Stimulated activated CD4-positive, alpha-beta T cell treated with anti-CD3 and anti-CD28 coated beads, Interleukin-2, amount 100 ng/mL, for 48 hours (primary cell): ENCODE data around the gene RIF1.

Experiments
- DNase-seq, 2 donors: peaks; one replicate each; pipeline ENCODE4 v3.0.0-alpha.2; 2020

The RIF1 gene

GRCh38 chr2:151526572-151527090 lies 116.9 kb downstream of the RIF1 start:
- DNase-seq = no peak
